ENCODE results near the gene ATG101. TPM values are rescaled to one million over a fixed set of nuclear protein-coding genes. Genes with fewer than 3 reads are reported as not detected.
"Not testable (repeated sequence)": the region's sequence is repeated elsewhere in the genome, so short reads cannot be mapped to it uniquely, and the experiment has no call there.

The ATG101 gene
- total RNA-seq, 1 donor from 2014 or later = 181 TPM

DNA sequence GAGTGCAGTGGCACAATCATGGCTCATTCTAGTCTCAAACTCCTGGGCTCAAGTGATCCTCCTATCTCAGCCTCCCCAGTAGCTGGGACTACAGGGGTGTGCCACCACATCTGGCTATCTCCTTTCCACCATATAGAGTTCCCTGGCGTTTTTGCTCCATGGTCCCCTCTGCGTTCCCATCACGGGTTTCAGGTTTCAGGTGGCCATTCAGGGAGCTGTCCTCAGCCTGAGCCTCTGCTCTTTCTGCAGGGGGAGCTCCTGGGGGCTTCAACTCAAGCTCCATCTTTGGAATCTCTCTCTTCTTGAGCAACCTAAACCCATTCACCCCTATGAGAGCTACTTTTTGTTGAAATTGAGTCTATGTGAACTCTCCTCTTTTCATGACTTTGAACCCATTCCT, 21.3 kb downstream of the ATG101 start:
- no peaks in the 10 kb centered on the region for H3K36me3 ChIP-seq (ENCODE audit: control insufficient read depth, insufficient read depth, low read length)
- no peak for FAIRE-seq
- no peak for DNase-seq (ENCODE audit: low read depth)
- H3K4me3 ChIP-seq (ENCODE audit: low read depth, low read length) = no peak overlapping the region
- H3K27me3 ChIP-seq (ENCODE audit: control insufficient read depth, insufficient read depth, low read length) = peaks cover 19% of the 10 kb centered on the region
- TF ChIP-seq, protein P1, sequence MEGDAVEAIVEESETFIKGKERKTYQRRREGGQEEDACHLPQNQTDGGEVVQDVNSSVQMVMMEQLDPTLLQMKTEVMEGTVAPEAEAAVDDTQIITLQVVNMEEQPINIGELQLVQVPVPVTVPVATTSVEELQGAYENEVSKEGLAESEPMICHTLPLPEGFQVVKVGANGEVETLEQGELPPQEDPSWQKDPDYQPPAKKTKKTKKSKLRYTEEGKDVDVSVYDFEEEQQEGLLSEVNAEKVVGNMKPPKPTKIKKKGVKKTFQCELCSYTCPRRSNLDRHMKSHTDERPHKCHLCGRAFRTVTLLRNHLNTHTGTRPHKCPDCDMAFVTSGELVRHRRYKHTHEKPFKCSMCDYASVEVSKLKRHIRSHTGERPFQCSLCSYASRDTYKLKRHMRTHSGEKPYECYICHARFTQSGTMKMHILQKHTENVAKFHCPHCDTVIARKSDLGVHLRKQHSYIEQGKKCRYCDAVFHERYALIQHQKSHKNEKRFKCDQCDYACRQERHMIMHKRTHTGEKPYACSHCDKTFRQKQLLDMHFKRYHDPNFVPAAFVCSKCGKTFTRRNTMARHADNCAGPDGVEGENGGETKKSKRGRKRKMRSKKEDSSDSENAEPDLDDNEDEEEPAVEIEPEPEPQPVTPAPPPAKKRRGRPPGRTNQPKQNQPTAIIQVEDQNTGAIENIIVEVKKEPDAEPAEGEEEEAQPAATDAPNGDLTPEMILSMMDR (IDR thresholded peaks at IDR 0.05; ENCODE audit: insufficient read depth, low read length, severe bottlenecking) = no peak

DNA sequence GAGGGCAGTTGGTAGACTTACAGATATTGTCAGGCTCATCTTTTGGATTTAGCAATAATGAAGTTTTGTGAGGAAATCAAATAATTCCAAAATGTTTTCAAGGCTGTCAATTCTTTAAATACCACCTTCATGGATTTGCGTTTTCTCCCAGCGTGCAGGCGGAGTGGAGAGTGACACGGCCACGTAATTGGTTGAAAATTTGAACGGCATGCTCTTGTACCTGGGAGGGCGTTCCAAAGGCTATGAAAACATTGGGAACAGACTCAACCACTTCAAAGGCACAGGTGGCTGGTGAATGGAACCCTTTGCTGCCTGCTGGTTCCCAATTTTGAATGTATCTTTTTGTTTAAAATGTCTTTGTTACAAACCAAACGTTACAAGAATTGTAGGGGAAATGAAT, 22.1 kb downstream of the ATG101 start:
- DNase-seq (ENCODE audit: low read depth) (peak; percentile 10), FAIRE-seq (peak; percentile 40)
- peaks cover 17% of the 10 kb centered on the region for H3K27me3 ChIP-seq (ENCODE audit: control insufficient read depth, insufficient read depth, low read length)
- TF ChIP-seq, protein P1 (IDR thresholded peaks at IDR 0.05; ENCODE audit: insufficient read depth, low read length, severe bottlenecking) = no peak
- no peaks in the 10 kb centered on the region for H3K36me3 ChIP-seq (ENCODE audit: control insufficient read depth, insufficient read depth, low read length)
- no peak overlapping the region for H3K4me3 ChIP-seq (ENCODE audit: low read depth, low read length)

DNA sequence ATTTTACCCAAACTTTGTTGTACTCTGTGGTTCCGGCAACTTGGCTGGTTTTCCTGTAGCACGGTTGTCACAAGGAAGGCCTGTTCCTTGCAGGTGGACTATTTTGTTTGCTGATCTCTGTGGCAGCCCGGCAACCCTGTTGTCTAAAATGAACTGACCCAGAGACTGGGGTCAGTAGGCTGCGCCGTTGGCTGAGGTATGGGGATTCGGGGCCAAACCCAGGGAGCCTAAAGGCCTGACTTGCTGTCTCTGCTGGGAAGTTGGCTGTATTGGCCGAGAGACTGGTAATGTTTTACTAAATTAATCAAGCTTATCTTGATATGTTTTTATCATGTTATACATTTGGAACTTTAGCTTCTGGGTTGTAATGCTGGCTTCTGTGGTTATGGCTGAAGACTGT, 23.6 kb downstream of the ATG101 start:
- H3K4me3 ChIP-seq (ENCODE audit: low read depth, low read length) = no peak overlapping the region
- no peak for DNase-seq (ENCODE audit: low read depth)
- FAIRE-seq = no peak

DNA sequence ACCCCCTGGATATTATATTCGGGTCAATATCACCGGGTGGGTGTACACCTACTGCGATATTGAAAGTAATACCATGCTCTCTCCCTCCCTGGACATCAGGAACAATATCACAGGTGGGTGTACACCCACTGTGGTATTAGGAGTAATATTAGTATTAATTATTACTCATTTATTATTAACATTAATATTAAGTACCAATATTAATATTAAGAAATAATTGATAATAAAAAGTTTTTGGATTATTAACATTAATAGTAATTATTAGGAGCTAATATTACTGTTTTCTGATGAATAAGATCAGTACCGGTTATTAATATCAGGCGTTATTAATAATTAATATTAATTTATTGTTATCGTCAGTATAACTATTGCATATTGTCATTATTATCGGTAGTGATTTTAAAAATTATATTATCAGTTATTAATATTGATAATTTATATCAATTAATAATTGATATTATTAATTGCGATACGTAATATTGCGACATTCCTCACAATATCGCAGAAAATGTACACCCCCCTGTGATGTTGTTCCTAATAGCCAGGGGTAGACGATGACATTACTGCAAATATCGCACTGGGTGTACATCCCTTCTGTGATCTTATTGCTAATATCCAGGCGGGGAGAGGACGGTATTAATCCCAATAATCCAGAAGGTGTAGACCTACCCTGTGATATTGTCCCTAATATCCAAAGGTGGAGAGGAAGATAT, 26.7 kb downstream of the ATG101 start:
- TF ChIP-seq, protein P1 (IDR thresholded peaks at IDR 0.05; ENCODE audit: insufficient read depth, low read length, severe bottlenecking) = no peak
- Histone ChIP-seq H3K4me3 (ENCODE audit: low read depth, low read length) (no peak overlapping the region), H3K27me3 (ENCODE audit: control insufficient read depth, insufficient read depth, low read length) (peaks cover 3% of the 10 kb centered on the region), H3K36me3 (ENCODE audit: control insufficient read depth, insufficient read depth, low read length) (no peaks in the 10 kb centered on the region)
- DNase-seq (ENCODE audit: low read depth) = no peak
- FAIRE-seq = no peak

More for the DNA sequence above, 23.6 kb downstream of the ATG101 start:
- Histone ChIP-seq H3K36me3 (ENCODE audit: control insufficient read depth, insufficient read depth, low read length) (no peaks in the 10 kb centered on the region), H3K27me3 (ENCODE audit: control insufficient read depth, insufficient read depth, low read length) (peaks cover 11% of the 10 kb centered on the region)
- TF ChIP-seq, protein P1 (IDR thresholded peaks at IDR 0.05; ENCODE audit: insufficient read depth, low read length, severe bottlenecking) = no peak

DNA sequence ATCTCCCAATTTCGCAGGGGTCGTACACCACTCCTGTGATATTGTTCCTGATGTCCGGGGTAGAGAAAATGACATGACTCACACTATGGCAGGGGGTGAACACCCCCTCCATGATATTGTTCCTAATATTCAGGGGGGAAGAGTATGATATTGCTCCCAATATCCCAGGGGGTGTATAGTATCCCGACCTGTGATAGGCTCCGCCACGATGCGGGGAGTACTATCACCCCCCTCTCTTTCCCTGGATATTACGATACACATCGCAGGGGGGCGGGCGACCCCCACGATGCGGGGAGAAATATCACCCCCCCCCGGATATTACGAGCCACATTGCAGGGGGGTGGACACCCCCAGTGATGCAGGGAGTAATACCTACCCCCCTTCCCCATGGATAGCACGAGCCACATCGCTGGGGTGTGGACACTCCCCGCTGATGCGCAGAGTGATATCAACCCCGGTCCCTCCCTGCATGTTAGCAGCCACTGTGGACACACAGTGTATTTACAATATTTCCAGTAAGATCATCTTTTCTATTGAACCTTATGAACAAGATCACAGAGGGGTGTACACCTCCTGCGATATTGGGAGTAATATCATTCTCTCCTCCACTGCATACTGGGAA, 27.4 kb downstream of the ATG101 start:
- Histone ChIP-seq H3K36me3 (ENCODE audit: control insufficient read depth, insufficient read depth, low read length) (no peaks in the 10 kb centered on the region), H3K4me3 (ENCODE audit: low read depth, low read length) (no peak overlapping the region), H3K27me3 (ENCODE audit: control insufficient read depth, insufficient read depth, low read length) (peaks cover 3% of the 10 kb centered on the region)
- FAIRE-seq = no peak
- TF ChIP-seq, protein P1 (IDR thresholded peaks at IDR 0.05; ENCODE audit: insufficient read depth, low read length, severe bottlenecking) = no peak
- no peak for DNase-seq (ENCODE audit: low read depth)

DNA sequence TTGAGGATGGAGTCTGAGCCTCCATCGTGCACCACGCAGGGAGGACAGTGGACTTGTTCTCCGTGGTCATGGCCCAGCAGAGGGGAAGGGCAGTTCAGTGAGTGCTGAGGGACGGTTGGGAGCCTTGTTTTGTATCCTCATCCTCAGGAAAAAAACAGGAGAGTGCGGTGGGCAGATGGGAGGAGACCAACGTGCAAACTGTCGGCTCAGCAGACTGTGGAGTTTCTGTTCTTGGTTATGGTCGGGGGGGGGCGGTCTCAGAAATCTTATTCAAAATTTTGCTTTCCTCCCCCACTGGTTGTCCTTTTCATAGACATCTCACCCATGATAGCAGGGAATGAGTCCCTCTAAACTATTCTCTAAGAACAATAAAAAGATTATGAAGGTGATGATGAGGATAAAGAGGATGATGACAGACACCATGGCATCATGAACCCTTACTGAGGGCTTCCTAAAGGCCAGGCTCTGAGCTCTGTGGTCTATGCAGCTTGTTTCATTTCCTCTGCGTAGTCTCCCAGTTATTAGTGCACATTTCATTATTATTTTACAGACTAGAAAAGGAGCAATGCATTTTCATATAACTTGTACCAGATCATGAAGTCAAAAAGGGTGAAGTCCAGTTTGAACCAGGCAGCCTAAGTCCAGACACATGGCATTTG, 34.8 kb downstream of the ATG101 start:
- not testable (repeated sequence) for H3K36me3 ChIP-seq (ENCODE audit: control insufficient read depth, insufficient read depth, low read length); FAIRE-seq; DNase-seq (ENCODE audit: low read depth); H3K4me3 ChIP-seq (ENCODE audit: low read depth, low read length); H3K27me3 ChIP-seq (ENCODE audit: control insufficient read depth, insufficient read depth, low read length)

Measured in bronchial epithelial cell (primary cell).